A549 (cell line): ENCODE measurements around the gene HCN4. TPM values are rescaled to one million over a fixed set of nuclear protein-coding genes. Genes with fewer than 3 reads are reported as not detected.

Experiments
- ATAC-seq, 2 experiments: fragments of 200-7000 bp in 1 of 2; fragments of >200 bp in 1 of 2; cut with Nextera tagmentation in 1 of 2; cut with Tn5 transposase in 1 of 2; 3 replicates each; pipeline versions ENCODE4 v1.8.0 to v1.9.1; 2018 to 2020; ENCODE audit warnings: mild to moderate bottlenecking in 1 of 2, moderate library complexity in 1 of 2
- CTCF ChIA-PET: fragments of 300-600 bp; sonication (Branson Sonifier 250); formaldehyde crosslinking; extraction: SDS; loops from one replicate; lab custom pipeline; 2021; ENCODE audit warnings: antibody characterized with exemption, inconsistent platforms; lab: Yijun Ruan, JAX
- POLR2A ChIA-PET: fragments of 350-600 bp; formaldehyde crosslinking; extraction: SDS; loops from one replicate; lab custom pipeline; 2021; ENCODE audit warnings: antibody characterized with exemption, inconsistent platforms; lab: Yijun Ruan, JAX
- DNase-seq, 2 experiments: peaks; one replicate each; pipeline versions ENCODE4 v3.0.0 to v3.0.0-alpha.2; 2011 to 2016; ENCODE audit warnings: low read depth in 1 of 2, low spot score in 1 of 2
- FAIRE-seq: peaks from 2 replicates; lab custom pipeline; 2011; peaks lifted over from hg19 to GRCh38; lab: Jason Lieb, UNC
- H3K27ac ChIP-seq, 2 experiments: fragments of >200 bp; sonication (Bioruptor Twin); formaldehyde crosslinking; 3 replicates each; pipeline ENCODE4 v1.5.1; 2016 to 2017
- H3K4me1 ChIP-seq: fragments of >200 bp; sonication (Bioruptor Twin); formaldehyde crosslinking; 3 replicates; pipeline ENCODE4 v1.6.1; 2016
- H3K4me2 ChIP-seq: fragments of >200 bp; sonication (Bioruptor Twin); formaldehyde crosslinking; 3 replicates; pipeline ENCODE4 v1.6.1; 2016
- H3K4me3 ChIP-seq: fragments of >200 bp; sonication (Bioruptor Twin); formaldehyde crosslinking; 3 replicates; pipeline ENCODE4 v1.5.1; 2016
- H3K9me3 ChIP-seq: fragments of >200 bp; sonication (Bioruptor Twin); formaldehyde crosslinking; 3 replicates; pipeline ENCODE4 v1.6.1; 2016
- BCL3 ChIP-seq: fragments of >200 bp; sonication (Bioruptor Twin); formaldehyde crosslinking; IDR thresholded peaks from 3 replicates; pipeline ENCODE4 v1.6.1; 2016
- BHLHE40 ChIP-seq: IDR thresholded peaks from 2 replicates; pipeline ENCODE4 v1.6.1; 2012; ENCODE audit warnings: low read depth, low read length, inconsistent platforms
- CBX8 ChIP-seq: fragments of 200-600 bp; sonication (generic); IDR thresholded peaks from 2 replicates; pipeline ENCODE4 v1.6.1; 2016
- CEBPB ChIP-seq, 2 experiments: fragments of >200 bp in 1 of 2; sonication (Bioruptor Twin) in 1 of 2; formaldehyde crosslinking in 1 of 2; IDR thresholded peaks; 2 replicates each; pipeline ENCODE4 v1.6.1; 2012 to 2016
- CHD2 ChIP-seq: fragments of 150-350 bp; IDR thresholded peaks from 2 replicates; pipeline ENCODE4 v1.6.1; 2014; ENCODE audit warnings: low read length; ENCODE audit not compliant: partially characterized antibody
- E2F6 ChIP-seq: IDR thresholded peaks from 2 replicates; pipeline ENCODE4 v1.6.1; 2012; ENCODE audit warnings: low read depth, borderline replicate concordance
- EHMT2 ChIP-seq: fragments of 200-600 bp; sonication (generic); IDR thresholded peaks from 2 replicates; pipeline ENCODE4 v1.6.1; 2016; ENCODE audit warnings: antibody characterized with exemption, low read depth, mild to moderate bottlenecking, moderate library complexity
- ESRRA ChIP-seq: fragments of 150-350 bp; IDR thresholded peaks from 2 replicates; pipeline ENCODE4 v1.6.1; 2014; ENCODE audit warnings: mild to moderate bottlenecking, low read length, borderline replicate concordance
- FOSB ChIP-seq: fragments of 250-450 bp; sonication (Bioruptor Pico); IDR thresholded peaks from 2 replicates; pipeline ENCODE4 v1.5.0; 2020; ENCODE audit warnings: mild to moderate bottlenecking, moderate library complexity
- FOXS1 ChIP-seq: fragments of 250-450 bp; sonication (Bioruptor Pico); IDR thresholded peaks from 2 replicates; pipeline ENCODE4 v1.5.0; 2020; ENCODE audit warnings: mild to moderate bottlenecking, moderate library complexity
- GATA3 ChIP-seq: IDR thresholded peaks from 2 replicates; pipeline ENCODE4 v1.6.1; 2012; ENCODE audit warnings: borderline replicate concordance
- HES2 ChIP-seq: fragments of >200 bp; sonication (Bioruptor Twin); formaldehyde crosslinking; IDR thresholded peaks from 2 replicates; pipeline ENCODE4 v1.6.1; 2016
- HEYL ChIP-seq: fragments of 250-450 bp; sonication (Bioruptor Pico); IDR thresholded peaks from 2 replicates; pipeline ENCODE4 v1.8.0; 2021; ENCODE audit warnings: mild to moderate bottlenecking, moderate library complexity
- HOXA7 ChIP-seq: fragments of 250-450 bp; sonication (Bioruptor Pico); IDR thresholded peaks from 2 replicates; pipeline ENCODE4 v1.5.0; 2020; ENCODE audit warnings: mild to moderate bottlenecking, moderate library complexity
- HOXB13 ChIP-seq: fragments of 250-450 bp; sonication (Bioruptor Pico); IDR thresholded peaks from 2 replicates; pipeline ENCODE4 v1.5.0; 2020; ENCODE audit warnings: low read depth, mild to moderate bottlenecking, moderate library complexity
- HOXB5 ChIP-seq: fragments of 250-450 bp; sonication (Bioruptor Pico); IDR thresholded peaks from 2 replicates; pipeline ENCODE4 v1.5.0; 2020; ENCODE audit warnings: mild to moderate bottlenecking, moderate library complexity
- JUNB ChIP-seq: fragments of >200 bp; sonication (Bioruptor Twin); formaldehyde crosslinking; IDR thresholded peaks from 2 replicates; pipeline ENCODE4 v1.6.1; 2016
- KDM1A ChIP-seq: fragments of 200-600 bp; sonication (generic); IDR thresholded peaks from 2 replicates; pipeline ENCODE4 v1.6.1; 2016; ENCODE audit warnings: low read depth, mild to moderate bottlenecking
- KDM5A ChIP-seq: fragments of 200-600 bp; sonication (generic); IDR thresholded peaks from 2 replicates; pipeline ENCODE4 v1.6.1; 2016; ENCODE audit warnings: antibody characterized with exemption, mild to moderate bottlenecking
- NR3C1 ChIP-seq: fragments of >200 bp; sonication (Bioruptor Twin); formaldehyde crosslinking; IDR thresholded peaks from 3 replicates; pipeline ENCODE4 v1.6.1; 2017
- PBX3 ChIP-seq: IDR thresholded peaks from 2 replicates; pipeline ENCODE4 v1.6.1; 2012
- POLR2AphosphoS2 ChIP-seq: conservative IDR thresholded peaks from 2 replicates; pipeline ENCODE4 v1.6.1; 2012; ENCODE audit warnings: low read length, improper control_type of control experiment, inconsistent platforms
- RARB ChIP-seq: fragments of 250-450 bp; sonication (Bioruptor Pico); IDR thresholded peaks from 2 replicates; pipeline ENCODE4 v1.8.0; 2021; ENCODE audit warnings: mild to moderate bottlenecking, moderate library complexity
- TFCP2L1 ChIP-seq: fragments of 250-450 bp; sonication (Bioruptor Pico); IDR thresholded peaks from 2 replicates; pipeline ENCODE4 v1.5.0; 2021; ENCODE audit warnings: mild to moderate bottlenecking
- ZC3H11A ChIP-seq: fragments of 450-650 bp; IDR thresholded peaks from 2 replicates; pipeline ENCODE4 v1.6.1; 2014; ENCODE audit warnings: antibody characterized with exemption, mild to moderate bottlenecking
- ZNF302 ChIP-seq: fragments of 250-450 bp; sonication (Bioruptor Pico); IDR thresholded peaks from 2 replicates; pipeline ENCODE4 v1.9.0; 2021; ENCODE audit warnings: inconsistent platforms, mild to moderate bottlenecking, moderate library complexity
- ZSCAN20 ChIP-seq: fragments of 250-450 bp; sonication (Bioruptor Pico); IDR thresholded peaks from 2 replicates; pipeline ENCODE4 v1.8.0; 2022; ENCODE audit warnings: mild to moderate bottlenecking, moderate library complexity
- WGBS: methylation state at CpG from one replicate; pipeline ENCODE4 v1.1.6; 2017; ENCODE audit errors: missing lambda C conversion rate; 5-methylcytosine and 5-hydroxymethylcytosine counted together
- polyA plus RNA-seq, 4 experiments: library from polyadenylated mRNA; depleted of rRNA in 3 of 4; stranded (reverse); fragments of >200 nt; fragmentation: RNase III in 1 of 4; extraction: RNeasy Plus Mini Kit Qiagen cat#74134 plus additional on column Dnase treatment in 1 of 4; gene quantifications; 2 replicates in 3 of 4; 3 replicates in 1 of 4; pipeline ENCODE4 v1.2.3, GENCODE V29; 2011 to 2017
- TF ChIP-seq, protein P1 (sequence below): fragments of 150-350 bp; IDR thresholded peaks from 2 replicates; pipeline ENCODE4 v1.6.1; 2014; ENCODE audit warnings: low read depth, mild to moderate bottlenecking, low read length
- TF ChIP-seq, protein P2 (sequence below): fragments of 450-650 bp; IDR thresholded peaks from 2 replicates; pipeline ENCODE4 v1.6.1; 2014; ENCODE audit warnings: antibody characterized with exemption

HCN4 gene
- polyA plus RNA-seq, 2 of the 4 experiments (the other 2 are of a cell fraction) = 0.03 to 0.09 TPM

- no peak overlapping the region for H3K4me2 ChIP-seq
Measured at GRCh38 chr15:73338606-73339374, 30.0 kb downstream of the HCN4 start.

GRCh38 chr15:73338058-73338457 is 30.7 kb downstream of the HCN4 start:
- ChIA-PET CTCF (no interaction called here), POLR2A (no interaction called here)
- Histone ChIP-seq H3K4me2 (no peak overlapping the region), H3K27ac (no peak overlapping the region), H3K4me1 (no peaks in the 10 kb centered on the region), H3K4me3 (no peak overlapping the region), H3K9me3 (peaks cover 4% of the 10 kb centered on the region; the same call in 1 of the 3 replicates)
- WGBS = 43% methylated on average over 6 of the region's 6 CpGs
- FAIRE-seq (no peak), ATAC-seq (no peak), DNase-seq (no peak)
- TF ChIP-seq TFCP2L1 (CRISPR knock-in tag) (no peak), FOSB (CRISPR knock-in tag) (no peak), ZNF302 (CRISPR knock-in tag) (no peak), PBX3 (no peak), BCL3 (no peak), HEYL (CRISPR knock-in tag) (no peak), CHD2 (no peak), KDM5A (no peak), HOXA7 (CRISPR knock-in tag) (no peak), E2F6 (no peak), CEBPB (IDR thresholded peaks at IDR 0.05) (no peak), RARB (CRISPR knock-in tag) (no peak)

More at GRCh38 chr15:73338606-73339374, 30.0 kb downstream of the HCN4 start:
- DNase-seq = no peak
- no peak for FAIRE-seq
- no peak for TF ChIP-seq HOXB13 (CRISPR knock-in tag)
- TF ChIP-seq CHD2 = no peak
- no peak for TF ChIP-seq CBX8
- no peak for TF ChIP-seq HES2
- no peak for TF ChIP-seq PBX3
- TF ChIP-seq, protein P1, sequence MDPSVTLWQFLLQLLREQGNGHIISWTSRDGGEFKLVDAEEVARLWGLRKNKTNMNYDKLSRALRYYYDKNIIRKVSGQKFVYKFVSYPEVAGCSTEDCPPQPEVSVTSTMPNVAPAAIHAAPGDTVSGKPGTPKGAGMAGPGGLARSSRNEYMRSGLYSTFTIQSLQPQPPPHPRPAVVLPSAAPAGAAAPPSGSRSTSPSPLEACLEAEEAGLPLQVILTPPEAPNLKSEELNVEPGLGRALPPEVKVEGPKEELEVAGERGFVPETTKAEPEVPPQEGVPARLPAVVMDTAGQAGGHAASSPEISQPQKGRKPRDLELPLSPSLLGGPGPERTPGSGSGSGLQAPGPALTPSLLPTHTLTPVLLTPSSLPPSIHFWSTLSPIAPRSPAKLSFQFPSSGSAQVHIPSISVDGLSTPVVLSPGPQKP = no peak
- no peak for TF ChIP-seq JUNB
- TF ChIP-seq ZSCAN20 (CRISPR knock-in tag) = no peak
- no peak for TF ChIP-seq GATA3
- TF ChIP-seq EHMT2 = no peak
- TF ChIP-seq ZC3H11A = no peak
- TF ChIP-seq ESRRA = no peak
- TF ChIP-seq BHLHE40 = no peak
- TF ChIP-seq, protein P2, sequence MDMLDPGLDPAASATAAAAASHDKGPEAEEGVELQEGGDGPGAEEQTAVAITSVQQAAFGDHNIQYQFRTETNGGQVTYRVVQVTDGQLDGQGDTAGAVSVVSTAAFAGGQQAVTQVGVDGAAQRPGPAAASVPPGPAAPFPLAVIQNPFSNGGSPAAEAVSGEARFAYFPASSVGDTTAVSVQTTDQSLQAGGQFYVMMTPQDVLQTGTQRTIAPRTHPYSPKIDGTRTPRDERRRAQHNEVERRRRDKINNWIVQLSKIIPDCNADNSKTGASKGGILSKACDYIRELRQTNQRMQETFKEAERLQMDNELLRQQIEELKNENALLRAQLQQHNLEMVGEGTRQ = no peak
- TF ChIP-seq HOXB5 (CRISPR knock-in tag) = no peak
- no peak for TF ChIP-seq KDM1A
- TF ChIP-seq POLR2AphosphoS2 = no peak
- TF ChIP-seq RARB (CRISPR knock-in tag) = no peak
- TF ChIP-seq NR3C1 = no peak
- no peak for TF ChIP-seq FOXS1
- TF ChIP-seq, all 56 proteins: peak for 0
- ChIA-PET POLR2A (no interaction called here), CTCF (interaction anchor here (0.7 to 2.2 kb wide), 2 partner anchors 10 to 33 kb away, joined by 3 to 7 read pairs; no protein-coding TSS in a partner anchor)
- no peak overlapping the region for H3K27ac ChIP-seq
- H3K4me1 ChIP-seq = no peaks in the 10 kb centered on the region
- H3K4me3 ChIP-seq = no peak overlapping the region
- no peak; a peak in 1 of 6 replicates for ATAC-seq
- H3K9me3 ChIP-seq = peaks cover 6% of the 10 kb centered on the region; the same call in 1 of the 3 replicates
- WGBS = 19% methylated on average over 9 of the region's 9 CpGs
